HG03469 (cell line): ENCODE results near the gene SCARB1.

Experiments used
- ATAC-seq: cut with Tn5 transposase; IDR thresholded peaks from one replicate; pipeline ENCODE4 v1.9.1; 2021; ENCODE audit warnings: mild to moderate bottlenecking, moderate library complexity, moderate number of reproducible peaks; ENCODE audit not compliant: unreplicated experiment

SCARB1 gene

DNA sequence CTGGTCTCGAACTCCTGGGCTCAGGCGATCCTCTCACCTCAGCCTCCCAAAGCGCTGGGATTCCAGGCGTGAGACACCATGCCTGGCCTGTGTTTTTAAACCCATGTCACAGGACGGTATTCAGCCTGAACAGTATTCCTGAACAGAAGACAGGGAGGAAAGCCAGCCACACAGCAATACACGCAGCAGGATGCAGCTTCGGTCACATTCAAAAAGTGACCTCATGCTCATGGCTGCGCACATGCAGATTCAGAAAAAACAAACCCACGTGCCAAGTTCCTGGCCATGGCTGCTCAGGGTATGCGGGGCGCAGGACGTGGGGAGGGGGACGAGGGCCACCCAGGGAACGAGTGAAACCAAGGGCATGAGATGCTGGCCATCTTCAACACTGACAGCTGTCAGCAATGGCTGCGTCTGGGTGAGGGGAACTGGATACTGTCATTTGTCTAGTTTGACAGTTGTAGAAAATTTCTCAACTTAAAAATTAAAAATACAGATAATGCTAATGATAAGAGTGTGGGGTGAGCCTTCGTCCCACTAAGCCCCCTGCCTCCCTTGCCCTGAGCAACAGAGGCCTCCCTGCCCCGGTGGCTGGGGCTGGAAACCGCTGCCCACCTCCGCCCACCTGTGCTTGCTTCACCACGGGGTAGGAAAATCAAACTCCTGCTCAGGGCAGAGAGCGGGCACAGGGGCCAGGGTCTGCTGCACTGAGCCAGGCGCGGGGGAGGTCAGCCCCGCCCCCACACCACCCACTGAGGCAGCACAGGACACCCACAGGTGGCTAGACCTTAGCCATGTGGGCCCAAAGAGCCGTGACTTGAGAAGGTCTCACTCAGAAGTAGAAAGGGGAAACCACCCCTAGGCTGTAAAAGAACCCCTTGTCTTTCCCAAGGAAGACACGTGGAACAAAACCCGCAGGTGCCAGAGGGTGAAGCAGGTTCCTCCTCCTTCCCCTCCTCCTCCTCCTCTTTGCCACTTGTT, 84.2 kb downstream of the SCARB1 start:
- no peak for ATAC-seq

DNA sequence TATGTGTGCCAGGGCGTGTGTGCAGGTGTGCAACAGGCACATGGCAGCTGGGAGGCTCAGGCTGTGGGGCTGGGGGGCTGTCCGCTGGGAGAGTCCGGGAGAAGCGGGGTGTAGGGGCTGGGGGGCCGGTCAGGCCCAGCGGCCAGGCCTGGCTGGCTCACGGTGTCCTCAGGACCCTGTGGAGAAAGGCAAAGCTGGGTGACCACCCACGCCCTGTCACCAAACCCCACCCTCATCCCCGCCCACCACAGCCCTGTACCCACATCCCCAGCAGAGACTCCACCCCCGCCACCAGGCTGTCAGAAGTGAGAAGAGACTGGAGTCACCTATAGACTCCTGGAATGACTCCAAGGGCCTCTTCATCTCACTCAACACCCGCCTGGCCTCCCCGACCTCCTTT, 85.3 kb downstream of the SCARB1 start:
- no peak for ATAC-seq

DNA sequence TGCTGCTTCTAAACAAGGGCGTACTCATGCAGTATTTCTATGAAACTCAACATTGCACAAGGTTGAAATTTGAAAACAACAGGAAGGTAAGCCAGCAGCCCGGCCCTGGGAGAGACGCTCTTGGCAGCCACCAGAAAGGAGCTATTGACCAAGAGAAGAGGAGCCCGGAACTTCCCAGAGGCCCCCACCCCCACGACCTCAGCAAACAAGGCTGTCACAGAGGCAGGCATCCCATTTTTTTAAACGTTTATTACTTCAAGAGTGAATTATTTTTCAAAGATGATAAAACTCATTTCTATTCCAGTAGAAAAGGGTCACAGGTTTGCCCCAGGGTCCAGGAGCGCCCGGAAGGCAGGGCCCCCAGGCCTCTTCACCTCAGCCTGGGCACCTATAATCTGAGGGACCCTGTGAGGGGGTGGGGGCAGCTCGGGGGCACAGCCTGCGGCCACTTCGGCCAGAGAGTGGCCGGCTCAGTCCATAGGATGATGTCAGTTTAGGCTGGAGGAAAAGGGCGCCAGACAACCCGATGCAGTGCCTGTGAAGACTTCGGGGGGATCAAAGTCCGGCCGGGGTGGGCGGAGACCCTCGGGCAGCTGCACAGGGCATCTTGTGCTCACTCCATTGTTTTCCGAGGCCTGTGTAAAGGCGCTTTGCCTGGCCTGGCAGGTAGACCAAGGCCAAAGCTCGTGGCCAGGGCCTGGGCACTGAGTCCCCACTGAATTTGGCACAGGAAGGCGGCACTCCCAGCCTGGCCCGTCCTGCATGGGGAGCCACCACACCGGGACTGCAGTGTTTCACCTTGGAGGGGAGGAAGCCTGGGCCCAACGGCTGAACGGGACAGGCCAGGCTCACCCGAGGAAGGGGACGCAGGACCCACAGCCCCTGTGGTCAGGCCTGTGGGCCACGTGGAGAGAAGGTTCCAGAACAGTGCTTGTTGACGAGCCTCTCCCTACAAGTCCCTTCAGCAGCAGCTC, 86.0 kb downstream of the SCARB1 start:
- no peak for ATAC-seq

DNA sequence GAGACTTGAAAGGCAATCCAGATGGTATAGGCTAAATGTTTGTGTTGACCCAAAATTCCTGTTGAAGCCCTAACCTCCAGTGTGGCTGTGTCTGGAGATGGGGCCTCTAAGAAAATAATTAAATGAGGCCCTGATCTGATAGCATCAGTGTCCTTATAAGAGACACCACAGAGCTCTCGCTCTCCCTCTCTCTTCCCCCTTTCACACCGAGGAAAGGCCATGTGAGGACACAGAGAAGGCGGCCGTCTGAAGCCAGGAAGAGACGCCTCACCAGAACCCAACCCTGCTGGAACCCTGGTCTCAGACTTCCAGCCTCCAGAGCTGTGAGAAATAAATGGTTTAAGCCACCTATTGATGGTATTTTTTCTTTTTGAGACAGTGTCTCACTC, 87.5 kb downstream of the SCARB1 start:
- ATAC-seq: no peak

DNA sequence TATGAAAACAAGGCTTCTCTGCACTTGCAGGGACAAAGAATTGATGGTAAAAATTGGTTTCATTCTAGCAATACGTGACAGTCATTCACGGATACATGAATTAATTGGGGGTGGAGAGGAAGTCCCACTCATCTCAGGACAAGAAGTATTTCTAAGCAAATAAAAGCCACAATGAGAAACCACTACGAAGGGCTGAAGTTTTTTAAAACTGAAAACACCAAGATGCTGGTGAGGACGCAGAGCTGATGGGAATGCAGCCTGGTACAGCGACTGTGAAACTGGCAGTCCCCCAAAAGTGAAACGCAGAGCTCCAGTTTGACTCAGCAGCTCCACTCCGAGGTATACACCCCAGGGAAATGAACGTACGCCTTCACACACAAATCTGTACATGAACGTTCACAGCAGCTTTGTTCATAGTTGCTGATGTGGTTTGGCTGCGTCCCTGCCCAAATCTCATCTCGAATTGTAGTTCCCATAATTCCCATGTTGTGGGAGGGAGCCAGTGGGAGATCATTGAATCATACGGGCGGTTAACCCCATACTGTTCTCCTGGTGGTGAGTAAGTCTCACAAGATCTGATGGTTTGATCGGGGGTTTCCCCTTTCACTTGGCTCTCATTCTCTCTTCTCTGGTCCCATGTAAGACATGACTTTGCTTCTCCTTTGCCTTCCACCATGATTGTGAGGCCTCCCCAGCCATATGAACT, 89.0 kb downstream of the SCARB1 start:
- peak; percentile 62 for ATAC-seq

DNA sequence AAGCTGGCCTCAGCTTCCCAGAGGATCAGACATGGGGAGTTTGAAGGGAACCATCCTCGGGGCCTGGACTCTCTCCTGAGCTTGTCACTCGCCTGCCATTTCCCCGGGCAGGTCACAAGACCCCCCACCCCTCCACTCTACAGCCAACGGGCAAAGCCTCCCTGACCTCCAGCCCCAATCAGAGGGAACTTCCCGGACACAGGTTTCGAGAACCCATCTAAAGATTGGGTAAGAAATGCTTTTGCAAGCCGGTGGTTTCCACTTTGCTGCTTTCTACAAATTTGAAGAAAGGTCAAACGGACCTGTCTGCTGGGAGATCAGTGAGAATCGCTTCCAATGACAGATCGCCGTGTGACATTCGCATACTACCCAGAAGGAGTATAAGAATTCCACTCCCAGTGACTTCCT, 89.6 kb downstream of the SCARB1 start:
- peak; percentile 12 for ATAC-seq

DNA sequence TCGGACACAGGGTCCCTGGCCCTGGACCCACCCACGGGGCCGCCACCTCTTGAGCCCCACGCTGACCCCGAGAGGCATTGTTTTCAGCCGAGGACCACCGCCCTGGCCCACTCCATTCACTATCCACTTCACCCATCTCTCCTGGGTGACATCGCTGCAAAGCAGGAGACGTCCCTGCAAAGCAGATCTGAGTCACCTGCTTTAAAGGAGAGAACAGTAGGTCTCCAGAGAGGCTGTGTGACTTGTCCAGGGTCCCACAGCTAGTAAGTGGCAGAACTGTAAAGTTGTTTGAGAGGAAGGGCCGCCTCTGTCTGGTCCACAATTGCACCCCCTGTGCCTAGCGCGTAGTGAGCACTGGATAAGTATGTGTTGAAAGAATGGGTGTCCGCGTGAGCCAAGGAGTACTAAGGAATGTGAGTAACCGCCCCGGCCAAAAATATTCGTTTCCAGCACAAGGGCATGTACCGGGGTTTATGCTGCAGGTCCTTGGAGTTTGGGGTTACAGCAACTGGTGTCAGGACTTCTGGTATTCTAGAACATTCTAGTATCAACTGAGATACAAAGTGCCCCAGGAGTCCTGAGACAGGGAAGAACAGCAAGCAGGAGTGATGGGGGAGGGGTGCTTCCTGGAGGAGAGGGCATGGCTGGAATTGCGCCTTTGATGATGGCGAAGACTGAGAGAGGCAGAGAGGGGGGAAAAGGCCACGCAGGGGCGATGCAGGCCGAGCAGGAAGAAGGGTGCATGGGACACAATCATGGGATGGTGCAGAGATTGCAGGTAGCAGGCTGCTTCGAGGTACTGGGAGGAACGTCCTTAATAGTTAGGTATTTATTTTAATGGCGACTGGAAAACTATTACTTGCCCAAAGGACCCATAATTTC, 91.1 kb downstream of the SCARB1 start:
- ATAC-seq: no peak

DNA sequence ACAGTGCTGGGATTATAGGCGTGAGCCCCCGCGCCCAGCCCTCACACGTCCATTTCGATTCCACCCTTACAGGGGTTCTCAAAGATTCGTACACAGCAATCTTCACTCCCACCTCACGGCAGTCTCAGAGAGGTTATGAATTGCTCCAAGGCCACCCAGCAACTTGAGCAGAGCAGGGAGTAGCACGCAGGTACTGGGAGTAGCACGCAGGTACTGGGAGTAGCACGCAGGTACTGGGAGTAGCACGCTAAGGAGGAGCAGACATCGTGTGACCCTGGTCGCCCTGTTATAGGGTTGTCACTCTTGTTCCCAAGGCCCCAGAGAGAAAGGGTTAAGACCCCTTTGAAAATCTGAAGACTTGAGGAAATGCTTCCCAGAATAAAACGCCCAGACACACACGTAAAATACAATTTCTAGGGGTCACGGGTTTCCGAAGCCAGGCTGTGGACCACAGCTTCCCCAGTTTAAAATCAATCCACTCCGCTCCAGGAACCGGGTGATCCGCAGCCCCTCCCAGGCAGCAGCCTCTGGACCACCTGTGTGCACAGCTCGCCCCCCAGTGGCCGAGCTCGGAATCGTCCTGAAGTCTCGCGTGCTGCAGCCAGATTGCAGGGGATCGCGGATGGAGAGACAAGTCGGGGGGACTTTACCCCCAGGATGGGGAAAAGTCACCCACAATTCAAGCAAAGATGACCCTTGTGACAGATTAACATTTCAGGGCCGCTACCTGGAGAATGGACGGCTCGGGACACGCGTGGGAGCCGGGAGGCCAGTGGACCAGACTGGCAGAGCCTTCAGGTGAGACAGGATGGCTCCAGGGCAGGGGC, 92.0 kb downstream of the SCARB1 start:
- no peak for ATAC-seq

DNA sequence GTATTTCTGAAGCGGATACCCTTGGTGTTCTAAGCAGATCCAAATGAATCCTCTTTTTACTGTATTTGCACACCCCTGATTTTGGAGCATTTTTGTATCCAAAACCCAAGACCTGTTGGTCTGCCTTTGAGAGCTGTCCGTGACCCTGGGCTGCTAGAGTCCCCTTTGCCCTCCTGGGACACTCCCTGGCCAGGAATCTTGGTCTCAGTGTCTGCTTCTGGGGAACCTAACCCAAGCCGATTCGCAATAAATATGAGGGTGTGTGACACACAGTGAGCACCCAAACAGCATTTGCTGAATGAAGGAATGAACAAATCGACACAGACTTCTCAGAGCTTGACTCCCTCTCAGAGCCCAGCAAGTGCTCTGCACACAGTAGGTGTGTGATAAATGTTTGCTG, 92.9 kb downstream of the SCARB1 start:
- ATAC-seq: no peak

DNA sequence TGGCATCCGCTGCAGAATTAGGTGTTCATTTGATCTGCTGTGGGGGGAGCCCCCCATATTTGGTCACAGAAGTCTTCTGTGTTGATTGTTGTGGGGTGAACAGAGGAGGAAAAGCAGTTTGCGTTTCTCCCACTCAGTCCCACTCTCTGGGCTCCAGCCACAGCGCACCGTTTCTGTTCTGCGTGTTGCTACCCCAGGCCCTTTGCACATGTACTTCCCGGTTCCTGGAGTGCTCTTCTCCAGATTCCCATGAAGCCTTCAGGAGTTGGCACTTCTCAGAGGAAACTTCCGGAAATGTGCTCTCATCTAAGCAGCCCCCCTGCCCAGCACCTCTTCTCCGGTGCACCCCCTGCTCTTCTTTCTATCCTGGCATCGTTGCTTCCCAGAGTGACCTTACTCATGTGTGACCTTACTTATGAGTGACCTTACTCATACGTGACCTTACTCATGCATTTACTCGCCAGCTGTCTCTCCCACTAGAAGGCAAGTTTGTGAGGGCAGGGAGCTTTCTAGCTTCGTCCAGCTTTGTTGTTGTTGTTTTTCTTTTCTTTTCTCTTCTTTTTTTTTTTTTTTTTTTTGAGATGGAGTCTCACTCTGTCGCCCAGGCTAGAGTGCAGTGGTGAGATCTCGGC, 93.7 kb downstream of the SCARB1 start:
- ATAC-seq: no peak

DNA sequence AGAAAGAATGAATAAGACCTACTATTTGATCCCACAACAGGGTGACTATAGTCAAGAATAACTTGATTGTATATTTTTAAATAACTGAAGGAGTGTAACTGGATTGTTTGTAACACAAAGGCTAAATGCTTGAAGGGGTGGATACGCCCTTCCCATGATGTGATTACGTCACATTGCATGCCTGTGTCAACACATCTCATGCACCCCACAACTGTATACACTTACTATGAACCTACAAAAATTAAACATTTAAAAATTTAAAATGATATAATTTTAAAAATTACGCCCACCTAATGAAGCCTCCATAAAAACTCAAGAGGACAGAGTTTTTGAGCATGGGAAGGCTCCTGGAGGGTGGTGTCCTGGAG, 94.5 kb downstream of the SCARB1 start:
- no peak for ATAC-seq

DNA sequence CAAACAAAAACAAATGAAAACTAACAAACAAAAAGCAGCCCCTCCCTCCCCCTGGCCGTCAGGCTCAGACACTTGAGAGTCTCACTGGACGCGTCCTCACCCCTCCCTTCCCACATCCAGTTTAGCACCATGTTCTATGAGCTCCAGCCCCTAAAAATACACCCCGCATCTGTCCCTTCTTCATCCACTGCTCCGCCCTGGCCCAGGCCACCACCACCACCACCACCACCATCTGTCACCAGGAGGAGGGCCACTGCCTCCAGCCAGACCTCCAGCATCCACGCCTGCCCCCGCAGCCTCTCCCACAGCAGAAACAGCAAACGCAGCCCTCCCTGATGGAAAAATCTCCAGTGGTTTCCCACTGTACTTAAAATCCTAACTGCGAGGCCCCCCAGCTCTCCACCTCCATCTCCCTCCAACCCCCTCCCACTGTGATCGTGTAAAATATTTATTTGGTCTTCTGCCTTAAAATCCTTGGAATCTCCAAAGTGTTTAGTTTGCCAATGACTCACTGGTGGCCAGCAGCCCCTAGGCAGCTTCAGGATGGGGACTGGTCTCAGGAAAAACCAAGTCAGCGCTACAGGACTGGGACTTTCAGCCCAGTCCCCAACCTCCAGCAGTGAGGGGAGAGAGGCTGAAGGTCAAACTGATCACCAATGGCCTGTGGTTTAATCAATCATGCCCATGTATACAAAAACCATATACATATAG, 95.1 kb downstream of the SCARB1 start:
- no peak for ATAC-seq

DNA sequence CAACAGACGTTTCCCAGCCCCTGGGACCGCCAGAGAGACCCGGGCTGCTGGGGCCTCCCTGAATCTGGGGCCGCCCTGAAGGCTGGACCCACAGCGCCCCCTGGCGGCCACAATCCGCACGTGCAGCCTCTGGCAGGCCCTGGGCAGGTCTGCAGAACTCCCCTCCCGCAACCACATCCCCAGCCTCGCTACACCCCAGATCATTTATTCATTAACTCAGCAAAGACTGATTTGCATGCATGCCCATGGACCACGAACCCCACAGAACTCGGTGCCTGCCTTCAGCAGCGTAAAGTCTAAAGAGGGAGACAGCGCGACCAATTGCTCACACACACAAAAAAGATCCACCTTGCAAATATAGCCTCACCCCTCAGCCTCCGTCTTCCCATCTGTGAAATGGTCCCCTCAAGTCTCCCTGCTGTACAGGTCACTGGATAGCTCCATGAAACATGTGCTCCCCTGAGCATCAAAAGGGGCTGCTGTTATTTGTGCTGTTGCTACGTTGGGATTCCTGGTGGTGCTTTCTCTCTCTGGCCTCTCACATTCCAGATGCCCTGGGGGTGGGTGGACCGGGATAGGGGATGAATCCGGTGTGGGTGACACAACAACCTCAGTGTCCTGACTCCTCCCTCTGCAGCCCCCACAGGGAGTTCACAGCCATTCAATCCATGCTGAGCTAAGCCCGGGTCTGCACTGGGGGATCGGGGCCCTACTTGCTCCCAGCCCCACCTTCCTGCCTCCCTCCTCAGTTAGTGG, 96.4 kb downstream of the SCARB1 start:
- ATAC-seq: no peak

DNA sequence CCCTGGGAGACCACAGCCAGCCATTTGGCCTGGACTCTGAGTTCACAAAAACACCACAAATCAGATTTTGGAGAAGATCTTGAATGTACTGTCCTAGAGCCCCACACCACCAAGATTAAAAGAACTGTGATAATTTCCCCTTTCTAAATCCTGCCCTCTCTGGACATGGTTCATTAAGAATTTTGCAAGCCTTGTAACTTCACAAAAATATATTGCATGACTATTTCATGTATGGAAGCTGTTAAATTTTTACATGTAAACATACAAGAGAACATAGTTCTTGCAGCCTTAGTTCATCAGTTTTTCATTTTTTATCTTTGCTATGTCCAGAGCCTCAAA, 97.0 kb downstream of the SCARB1 start:
- no peak for ATAC-seq

DNA sequence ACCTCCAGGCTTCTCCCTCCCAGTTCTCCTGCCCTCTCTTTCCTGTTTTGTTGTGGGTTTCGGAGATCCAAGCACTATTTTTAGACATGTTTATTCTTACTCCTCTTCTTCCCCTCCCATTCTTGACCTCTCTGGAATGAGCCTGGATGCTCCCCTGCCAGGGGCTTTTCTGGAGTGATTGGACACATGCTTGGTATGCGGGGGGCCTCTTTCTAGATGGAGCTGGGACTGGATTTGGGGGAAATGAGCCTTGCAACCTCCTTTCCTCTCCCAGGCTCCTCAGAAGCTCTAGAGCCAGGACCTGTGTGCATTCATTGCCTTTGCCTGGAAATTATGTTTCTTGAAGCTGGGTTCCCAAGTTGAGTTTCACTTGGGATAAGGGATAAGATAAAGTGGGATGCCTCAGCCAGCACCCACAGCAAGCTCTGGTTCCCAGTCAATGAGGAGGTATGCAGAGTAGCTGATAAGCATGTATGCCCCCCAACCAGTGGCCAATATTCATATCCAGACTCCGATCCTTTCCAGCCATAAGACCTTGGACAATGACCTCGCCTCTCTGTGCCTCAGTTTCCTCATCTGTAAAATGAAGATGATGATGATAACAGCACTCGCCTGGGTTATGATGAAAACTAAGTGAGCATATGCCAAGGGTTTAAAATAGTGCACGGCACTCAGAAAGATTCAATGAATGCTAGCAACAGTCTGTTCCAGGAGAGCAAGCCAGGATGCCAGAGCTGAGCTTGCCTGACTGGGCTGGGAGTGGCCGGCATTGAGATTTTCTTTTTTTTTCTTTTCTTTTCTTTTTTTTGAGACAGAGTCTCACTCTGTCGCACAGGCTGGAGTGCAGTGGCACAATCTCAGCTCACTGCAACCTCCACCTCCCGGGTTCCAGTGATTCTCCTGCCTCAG, 97.8 kb downstream of the SCARB1 start:
- no peak for ATAC-seq

DNA sequence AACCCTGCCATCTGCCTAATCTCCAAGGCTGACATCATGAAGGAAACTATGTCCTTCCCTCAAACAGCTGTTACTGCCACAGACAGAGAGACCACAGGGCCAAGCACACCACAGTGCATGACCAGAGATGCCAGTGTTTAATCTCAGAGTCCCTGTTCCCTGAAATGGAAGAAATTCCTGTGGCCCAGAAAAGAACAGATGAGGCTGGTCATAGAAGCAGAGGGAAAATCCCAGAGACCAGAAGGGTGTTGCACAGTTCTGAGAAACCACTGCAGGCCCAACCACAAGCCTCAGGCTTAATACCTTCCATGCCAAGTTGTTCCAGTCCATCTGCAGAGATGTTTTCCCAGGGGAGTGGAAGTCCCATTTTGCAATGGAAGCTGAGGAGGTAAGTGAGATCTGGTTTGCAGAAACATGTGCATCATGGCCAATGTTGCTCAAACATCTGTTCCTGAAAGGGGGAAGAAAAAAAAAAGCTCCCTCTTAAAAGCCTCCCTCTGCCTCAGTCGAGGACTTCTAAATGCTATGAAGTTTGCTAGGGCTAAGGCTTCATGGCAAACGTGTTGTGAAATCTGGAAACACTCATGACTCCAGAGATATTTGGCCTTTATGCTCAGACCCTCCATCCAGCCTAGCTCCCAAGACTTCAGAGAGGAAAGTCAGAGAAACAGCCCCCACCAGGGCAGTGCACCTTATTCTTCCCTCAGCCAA, 98.6 kb downstream of the SCARB1 start:
- no peak for ATAC-seq
